ENCODE measurements around the gene UBR2. TPM values are rescaled to one million over a fixed set of nuclear protein-coding genes. Genes with fewer than 3 reads are reported as not detected.
"Not testable (repeated sequence)": the region's sequence is repeated elsewhere in the genome, so short reads cannot be mapped to it uniquely, and the experiment has no call there.

Gene UBR2
- total and polyA plus RNA-seq, 9 donors = 10.2 to 29.2 (median 23.7) TPM

DNA sequence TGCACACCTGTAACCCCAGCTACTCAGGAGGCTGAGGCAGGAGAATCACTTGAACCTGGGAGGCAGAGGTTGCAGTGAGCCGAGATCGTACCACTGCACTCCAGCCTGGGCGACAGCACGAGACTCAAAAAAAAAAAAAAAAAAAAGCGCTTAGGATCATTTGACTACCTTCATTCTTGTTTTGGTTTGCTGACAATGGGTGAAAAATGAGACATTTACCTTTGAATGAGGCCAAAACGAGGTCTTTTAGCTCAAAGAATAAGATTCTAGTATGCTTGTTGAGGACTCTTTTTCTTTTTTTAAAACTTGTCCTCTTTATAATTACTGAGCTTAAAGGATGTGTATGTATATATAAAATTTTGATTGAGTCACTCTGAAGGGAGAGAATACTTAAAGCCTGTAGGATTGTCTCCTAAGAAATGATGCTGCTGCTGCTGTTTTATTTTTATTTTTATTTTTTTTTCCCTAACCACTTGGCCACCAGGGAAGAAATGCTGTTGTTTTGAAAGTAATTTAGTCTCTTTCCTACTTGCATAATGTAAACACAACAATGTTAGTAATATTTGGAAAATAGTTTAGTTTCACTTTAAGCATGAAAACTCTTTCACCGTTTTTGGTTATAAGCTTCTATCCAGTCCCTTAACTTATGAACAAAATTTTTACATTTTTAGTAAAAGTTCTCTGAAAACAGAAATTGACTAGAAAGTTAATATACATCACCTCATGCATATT, 7.9 kb downstream of the UBR2 start:
- H3K9me3 ChIP-seq = no peaks in the 10 kb centered on the region
- no peaks in the 10 kb centered on the region for H3K36me3 ChIP-seq
- intact Hi-C loops (cut with DNase I) = no loop called here
- no peak for TF ChIP-seq EP300 (IDR thresholded peaks at IDR 0.05)
- TF ChIP-seq POLR2A (IDR thresholded peaks at IDR 0.05) = no peak
- no peak for TF ChIP-seq CTCF (IDR thresholded peaks at IDR 0.05)
- H3K27ac ChIP-seq = no peak overlapping the region
- WGBS, 3 donors = 31 to 51% (median 32%) methylated on average over 7 of the region's 7 CpGs
- no peak for DNase-seq
- no peaks in the 10 kb centered on the region for H3K27me3 ChIP-seq
- peaks cover 3% of the 10 kb centered on the region for H3K4me1 ChIP-seq (ENCODE audit: insufficient read depth)
- no peak overlapping the region for H3K4me3 ChIP-seq

DNA sequence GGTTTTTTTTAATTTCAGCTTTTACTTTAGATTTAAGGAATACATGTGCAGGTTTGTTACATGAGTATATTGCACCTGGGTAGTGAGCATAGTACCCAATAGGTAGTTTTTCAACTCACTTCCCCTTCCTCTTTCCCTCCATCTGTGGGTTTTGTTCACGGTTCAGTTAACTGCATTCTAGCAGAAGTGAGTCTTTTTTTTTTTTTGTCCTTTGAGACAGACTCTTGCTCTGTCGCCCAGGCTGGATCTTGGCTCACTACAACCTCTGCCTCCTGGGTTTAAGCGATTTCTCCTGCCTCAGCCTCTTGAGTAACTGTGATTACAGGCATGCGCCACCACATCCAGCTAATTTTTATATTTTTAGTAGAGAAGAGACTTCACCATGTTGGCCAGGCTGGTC, 8.7 kb downstream of the UBR2 start:
- H3K4me1 ChIP-seq (ENCODE audit: insufficient read depth) = peaks cover 1% of the 10 kb centered on the region
- DNase-seq = no peak
- no peak overlapping the region for H3K4me3 ChIP-seq
- H3K9me3 ChIP-seq = no peaks in the 10 kb centered on the region
- TF ChIP-seq POLR2A (IDR thresholded peaks at IDR 0.05) (no peak), EP300 (IDR thresholded peaks at IDR 0.05) (no peak), CTCF (IDR thresholded peaks at IDR 0.05) (no peak)
- no peaks in the 10 kb centered on the region for H3K36me3 ChIP-seq
- H3K27me3 ChIP-seq = no peaks in the 10 kb centered on the region
- intact Hi-C loops (cut with DNase I) = no loop called here
- 53 to 76% (median 70%) methylated on average over 4 of the region's 4 CpGs for WGBS, 3 donors
- H3K27ac ChIP-seq = no peak overlapping the region

DNA sequence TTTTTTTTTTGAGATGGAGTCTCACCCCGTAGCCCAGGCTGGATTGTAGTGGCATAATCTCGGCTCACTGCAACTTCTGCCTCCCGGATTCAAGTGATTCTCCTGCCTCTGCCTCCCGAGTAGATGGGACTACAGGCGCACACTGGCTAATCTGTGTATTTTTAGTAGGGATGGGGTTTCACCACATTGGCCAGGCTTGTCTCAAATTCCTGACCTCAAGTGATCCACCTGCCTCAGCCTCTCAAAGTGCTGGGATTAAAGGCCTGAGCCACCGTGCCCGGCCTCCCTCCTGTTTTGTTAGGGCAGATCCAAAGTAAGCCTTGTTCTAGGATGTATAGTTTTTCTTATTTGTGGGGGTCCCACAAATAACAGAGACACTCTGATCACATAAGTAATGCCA, 12.7 kb downstream of the UBR2 start:
- H3K36me3 ChIP-seq; H3K4me1 ChIP-seq (ENCODE audit: insufficient read depth); intact Hi-C loops (cut with DNase I); DNase-seq; H3K9me3 ChIP-seq; H3K27me3 ChIP-seq; H3K27ac ChIP-seq; H3K4me3 ChIP-seq: not testable (repeated sequence)
- WGBS, 3 donors = 80 to 89% (median 88%) methylated on average over 7 of the region's 7 CpGs

DNA sequence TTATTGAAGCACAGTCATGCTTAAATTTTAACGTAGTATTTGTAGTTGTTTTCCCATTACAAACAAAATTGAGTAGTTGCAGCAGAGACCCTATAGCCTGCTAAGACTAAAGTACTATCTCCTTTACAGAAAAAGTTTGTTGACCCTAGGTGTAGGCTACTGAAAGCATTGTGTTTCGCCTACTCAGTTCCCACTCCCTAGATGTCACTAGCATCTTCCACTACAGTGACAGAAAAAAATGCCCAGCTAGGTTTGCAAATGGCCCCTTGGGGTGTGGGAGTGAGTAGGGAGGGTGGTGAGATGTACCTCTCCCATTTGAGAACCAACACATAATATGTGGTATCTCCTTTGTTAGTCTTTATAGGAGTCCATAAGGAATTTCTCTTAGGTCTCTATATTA, 34.5 kb downstream of the UBR2 start:
- TF ChIP-seq CTCF (IDR thresholded peaks at IDR 0.05) (no peak), EP300 (IDR thresholded peaks at IDR 0.05) (no peak), POLR2A (IDR thresholded peaks at IDR 0.05) (no peak)
- intact Hi-C loops (cut with DNase I) = no loop called here
- WGBS, 3 donors = 90 to 99% (median 93%) methylated on average over 2 of the region's 2 CpGs

DNA sequence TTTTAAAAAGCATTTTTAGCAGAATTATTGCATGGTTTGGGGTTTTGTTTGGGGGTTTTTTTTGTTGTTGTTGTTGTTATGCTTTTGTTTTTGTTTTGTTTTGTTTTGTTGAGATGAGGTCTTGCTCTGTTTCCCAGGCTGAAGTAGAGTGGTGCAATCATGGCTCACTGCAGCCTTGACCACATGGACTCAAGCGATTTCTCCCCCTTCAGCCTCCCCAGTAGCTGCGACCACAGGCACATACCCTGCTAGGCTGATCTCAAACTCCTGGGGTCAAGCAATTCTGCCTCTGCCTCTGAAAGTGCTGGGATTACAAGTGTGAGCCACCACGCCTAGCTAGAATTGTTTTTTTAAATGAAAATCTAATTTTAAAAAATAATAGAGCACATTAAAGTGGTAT, 35.7 kb downstream of the UBR2 start:
- Histone ChIP-seq H3K27me3 (no peaks in the 10 kb centered on the region), H3K27ac (no peak overlapping the region), H3K4me3 (no peak overlapping the region), H3K4me1 (ENCODE audit: insufficient read depth) (peaks cover 2% of the 10 kb centered on the region), H3K36me3 (no peaks in the 10 kb centered on the region), H3K9me3 (no peaks in the 10 kb centered on the region)
- DNase-seq = no peak
- 58 to 80% (median 66%) methylated on average over 3 of the region's 3 CpGs for WGBS, 3 donors
- TF ChIP-seq POLR2A (IDR thresholded peaks at IDR 0.05) (no peak), CTCF (IDR thresholded peaks at IDR 0.05) (no peak), EP300 (IDR thresholded peaks at IDR 0.05) (no peak)
- intact Hi-C loops (cut with DNase I) = no loop called here

More for the DNA sequence above, 34.5 kb downstream of the UBR2 start:
- H3K9me3 ChIP-seq = no peaks in the 10 kb centered on the region
- H3K4me1 ChIP-seq (ENCODE audit: insufficient read depth) = peaks cover 2% of the 10 kb centered on the region
- no peak overlapping the region for H3K27ac ChIP-seq
- DNase-seq = no peak
- no peak overlapping the region for H3K4me3 ChIP-seq
- H3K36me3 ChIP-seq = no peaks in the 10 kb centered on the region
- H3K27me3 ChIP-seq = no peaks in the 10 kb centered on the region

All from ovary (tissue), 9 donors.